Measurements from ENCODE around the gene C1QA.

GRCh38 chr1:22680726-22681125 is 44.3 kb downstream of the C1QA start:
- TF ChIP-seq POLR2A (IDR thresholded peaks at IDR 0.05), result no peak
- TF ChIP-seq CTCF (IDR thresholded peaks at IDR 0.05), result no peak
